ENCODE data around the gene RHOH.

The RHOH gene

GRCh38 chr4:40187386-40187906, 9.4 kb upstream of the RHOH start:
- in situ Hi-C loops (cut with MboI; ENCODE audit: low sequenced_read_pairs): no loop called here

DNA sequence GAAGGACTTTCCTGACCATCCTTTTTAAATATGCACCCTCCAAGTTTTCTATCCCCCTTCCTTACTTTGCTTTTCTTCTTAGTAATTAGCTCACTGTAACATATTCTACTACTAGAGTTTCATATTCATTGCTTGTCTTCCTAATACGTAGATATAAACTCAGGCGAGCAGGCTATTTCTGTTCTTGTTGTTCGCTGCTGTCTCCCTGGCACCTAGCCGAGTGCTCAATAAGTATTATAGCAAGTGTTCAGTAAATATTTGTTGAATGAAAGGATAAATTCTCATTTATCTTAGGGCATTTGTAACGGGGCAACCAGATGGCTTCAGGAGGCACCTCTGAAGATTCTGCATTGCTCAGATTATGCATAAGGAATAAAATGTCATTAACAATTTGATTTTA, 6.8 kb upstream of the RHOH start:
- in situ Hi-C loops (cut with MboI; ENCODE audit: low sequenced_read_pairs): no loop called here

DNA sequence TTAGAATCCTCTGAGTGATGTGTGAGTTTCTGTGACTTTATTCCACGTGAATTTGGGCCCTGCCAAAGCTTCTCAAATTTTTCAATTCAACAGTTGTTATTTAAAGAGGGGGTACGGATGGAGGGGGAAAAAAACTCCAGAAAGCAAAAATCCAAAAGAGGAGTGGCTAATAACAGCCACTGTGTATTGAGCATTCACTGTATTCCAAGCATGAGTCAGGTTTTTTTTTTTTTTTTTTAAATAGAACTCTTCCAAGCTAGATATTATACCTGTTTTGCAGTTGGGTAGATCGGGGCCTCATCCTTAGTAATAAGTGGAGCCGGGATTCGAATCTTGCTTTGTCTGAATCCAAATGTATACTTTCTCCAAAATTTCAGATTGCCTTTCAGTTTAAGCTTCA, 6.4 kb upstream of the RHOH start:
- in situ Hi-C loops (cut with MboI; ENCODE audit: low sequenced_read_pairs): no loop called here

GRCh38 chr4:40190880-40191815, 5.7 kb upstream of the RHOH start:
- in situ Hi-C loops (cut with MboI; ENCODE audit: low sequenced_read_pairs): no loop called here

DNA sequence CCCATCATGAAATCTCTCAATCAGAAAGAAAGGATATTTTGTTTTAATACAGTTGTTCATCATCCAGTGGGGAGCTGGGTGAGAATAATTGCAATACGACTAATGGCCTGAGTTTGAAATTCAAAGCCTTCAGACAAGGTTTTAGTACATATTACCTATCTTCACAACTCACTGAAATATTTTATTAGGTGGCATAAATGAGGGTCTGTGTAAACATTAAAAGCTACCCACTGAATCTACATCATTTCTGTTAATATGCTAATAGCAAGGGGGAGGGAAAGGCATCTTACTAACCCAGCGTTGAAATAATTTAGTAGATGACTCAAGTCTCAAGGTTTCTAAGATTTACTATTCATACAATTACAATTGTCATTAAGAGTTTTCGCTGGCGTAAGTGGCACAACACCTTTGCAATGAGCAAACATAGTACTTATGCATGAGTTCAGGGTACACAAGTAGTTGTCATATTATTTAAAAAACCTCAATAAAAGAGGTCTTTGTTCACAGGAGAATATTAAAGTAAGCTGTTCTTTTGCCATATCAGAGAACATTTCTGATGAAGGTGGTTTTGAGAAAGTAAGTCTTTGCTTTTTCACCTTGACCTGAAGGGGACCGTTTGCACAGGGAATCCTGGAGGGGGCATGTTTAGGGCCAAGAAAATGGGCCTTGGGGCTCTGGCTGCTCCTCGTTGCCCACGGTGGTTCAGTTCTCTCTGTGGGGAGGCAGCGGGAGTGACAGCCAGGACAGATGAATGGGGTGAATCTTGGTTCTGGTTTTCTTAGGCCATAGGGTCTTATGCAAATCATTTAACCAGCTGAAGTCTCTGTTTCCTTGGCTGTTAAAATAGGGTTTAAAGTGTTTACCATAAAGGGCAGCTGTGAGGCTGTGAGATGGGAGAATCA, 4.5 kb upstream of the RHOH start:
- in situ Hi-C loops (cut with MboI; ENCODE audit: low sequenced_read_pairs): no loop called here

DNA sequence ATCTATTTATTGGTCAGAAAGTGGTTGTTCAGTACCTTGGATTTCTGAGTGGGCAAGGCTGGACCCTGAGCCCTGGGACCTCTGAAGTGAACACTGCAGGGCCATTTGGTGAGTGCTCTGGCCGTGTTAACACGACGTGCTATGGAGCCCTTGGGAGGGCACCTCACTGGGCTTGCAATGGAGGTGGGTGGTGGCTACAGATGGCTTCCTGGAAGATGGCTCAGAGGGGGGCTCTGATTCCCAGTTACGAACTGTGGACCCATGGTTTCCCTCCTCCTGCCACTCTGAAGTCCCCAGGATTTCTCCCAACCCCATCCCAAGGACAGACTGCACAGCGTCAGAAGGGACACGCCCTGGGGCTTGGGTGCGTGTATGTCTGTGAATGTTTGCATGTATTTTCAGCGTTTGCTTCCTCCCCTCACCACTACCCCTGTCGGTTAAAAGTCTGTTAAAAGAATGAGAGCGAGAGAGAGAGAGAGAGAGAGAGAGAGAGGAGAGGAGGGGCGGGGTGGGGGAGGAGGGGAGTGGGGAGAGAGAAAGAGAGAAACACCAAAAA, 3.7 kb upstream of the RHOH start:
- in situ Hi-C loops (cut with MboI; ENCODE audit: low sequenced_read_pairs): no loop called here

- in situ Hi-C loops (cut with MboI; ENCODE audit: low sequenced_read_pairs): no loop called here
Measured at GRCh38 chr4:40193578-40193977, 3.3 kb upstream of the RHOH start.

- in situ Hi-C loops (cut with MboI; ENCODE audit: low sequenced_read_pairs): no loop called here
Measured at GRCh38 chr4:40194602-40195161, 2.1 kb upstream of the RHOH start.

- in situ Hi-C loops (cut with MboI; ENCODE audit: low sequenced_read_pairs): no loop called here
Measured at GRCh38 chr4:40195182-40196177, 1.4 kb upstream of the RHOH start.

DNA sequence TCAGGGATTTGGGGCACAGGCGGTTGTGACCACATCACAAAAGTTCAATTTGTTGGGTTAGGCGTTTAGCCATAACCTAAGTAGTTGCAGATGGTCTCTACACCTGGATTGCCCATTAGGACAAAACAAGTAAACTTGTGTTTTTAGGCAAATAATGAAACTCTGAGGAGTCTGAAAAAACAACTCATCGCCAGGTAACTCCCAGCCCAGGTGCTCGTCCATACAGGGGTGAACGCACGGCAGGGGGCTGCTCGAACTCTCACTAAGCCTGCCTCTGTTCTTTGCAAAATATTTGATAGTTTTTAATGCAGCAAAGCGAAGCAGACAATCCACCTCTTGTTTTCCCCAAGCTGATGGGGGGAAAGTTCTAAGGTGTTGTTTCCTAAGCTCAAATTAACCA, 559 bp upstream of the RHOH start:
- in situ Hi-C loops (cut with MboI; ENCODE audit: low sequenced_read_pairs): no loop called here

- in situ Hi-C loops (cut with MboI; ENCODE audit: low sequenced_read_pairs): no loop called here
Measured at GRCh38 chr4:40197879-40198689, 1.3 kb downstream of the RHOH start.

GRCh38 chr4:40199179-40199670, 2.4 kb downstream of the RHOH start:
- in situ Hi-C loops (cut with MboI; ENCODE audit: low sequenced_read_pairs): no loop called here

DNA sequence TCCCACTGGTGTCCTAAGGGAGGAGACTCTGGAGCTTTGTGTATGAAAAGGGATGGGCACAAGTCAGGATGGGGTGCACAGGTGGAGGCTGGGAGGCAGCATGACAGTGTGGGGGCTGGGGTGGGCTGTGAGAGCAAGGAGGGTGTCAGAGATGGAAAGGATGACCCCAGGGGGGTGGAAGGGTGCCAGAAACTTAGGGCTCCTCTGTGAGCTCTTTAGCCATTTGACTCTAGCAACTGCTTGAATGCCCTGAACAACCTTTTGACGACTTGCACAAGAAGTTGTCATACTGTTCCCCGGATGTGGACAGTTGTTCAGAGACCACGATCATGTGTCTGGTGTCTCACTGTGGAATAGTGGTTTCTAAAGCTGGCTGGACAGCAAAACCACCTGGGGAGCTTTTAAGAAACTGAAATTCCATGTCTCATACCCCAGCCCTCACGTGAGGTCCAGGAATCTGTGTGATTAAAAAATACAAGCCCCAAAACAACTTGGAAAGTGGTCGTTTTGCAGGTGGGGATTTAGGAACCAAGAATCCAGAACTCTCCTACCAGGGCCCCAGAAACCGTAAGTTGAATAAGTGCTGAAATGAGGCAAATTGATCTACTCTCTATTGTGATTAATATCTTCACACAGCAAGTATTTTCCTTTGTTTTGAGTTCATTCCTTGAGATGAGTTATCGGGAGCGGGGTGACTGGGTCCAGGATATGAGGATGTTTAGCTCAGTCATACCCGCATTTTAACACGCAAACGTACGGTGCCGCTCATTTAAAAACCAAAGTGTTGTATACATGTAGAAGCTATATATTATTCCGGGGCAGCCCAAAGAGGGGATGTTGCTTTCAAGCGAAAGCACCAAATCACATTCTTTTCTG, 3.4 kb downstream of the RHOH start:
- in situ Hi-C loops (cut with MboI; ENCODE audit: low sequenced_read_pairs): no loop called here

DNA sequence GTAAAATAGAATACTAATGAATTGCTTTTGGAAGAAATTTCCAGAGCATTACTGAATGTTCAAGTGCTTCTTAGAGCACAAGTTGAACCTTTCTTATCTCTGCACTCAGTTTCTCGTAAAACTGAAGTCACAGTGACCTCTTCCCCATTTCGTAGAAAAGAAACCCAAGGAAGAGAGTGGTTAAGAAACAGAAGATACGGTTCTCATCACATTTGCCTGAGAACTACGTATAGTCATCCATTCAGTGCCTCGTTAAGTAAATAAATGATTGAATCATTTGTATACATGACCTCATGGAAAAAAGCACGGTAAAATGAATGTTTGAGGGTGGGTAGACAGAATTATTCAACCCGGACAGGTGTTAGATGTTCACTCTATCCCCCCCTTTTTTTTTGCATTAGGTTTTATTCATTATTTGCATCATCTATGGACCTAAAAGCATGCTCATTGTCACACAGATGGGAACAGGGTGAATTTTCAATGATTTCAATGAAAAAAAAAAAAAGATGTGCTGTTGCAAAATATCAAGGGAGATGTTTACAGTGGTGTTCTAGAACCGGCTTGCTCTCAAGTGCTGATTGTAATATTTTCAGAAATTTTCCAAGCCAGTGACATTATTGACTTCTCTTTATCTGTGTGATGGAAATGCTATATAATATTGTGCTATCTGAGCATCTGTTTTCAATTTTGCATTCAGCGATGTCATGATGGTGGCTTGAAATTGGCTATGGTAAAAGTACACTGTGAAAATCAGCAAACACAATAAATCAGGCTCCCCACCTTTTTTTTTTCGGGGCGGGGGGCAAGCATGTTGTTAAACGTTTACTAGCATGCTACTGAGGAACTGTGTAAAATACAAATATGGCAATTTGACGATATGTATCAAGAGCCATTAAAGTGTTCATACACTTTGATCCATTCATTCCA, 4.3 kb downstream of the RHOH start:
- in situ Hi-C loops (cut with MboI; ENCODE audit: low sequenced_read_pairs): no loop called here

DNA sequence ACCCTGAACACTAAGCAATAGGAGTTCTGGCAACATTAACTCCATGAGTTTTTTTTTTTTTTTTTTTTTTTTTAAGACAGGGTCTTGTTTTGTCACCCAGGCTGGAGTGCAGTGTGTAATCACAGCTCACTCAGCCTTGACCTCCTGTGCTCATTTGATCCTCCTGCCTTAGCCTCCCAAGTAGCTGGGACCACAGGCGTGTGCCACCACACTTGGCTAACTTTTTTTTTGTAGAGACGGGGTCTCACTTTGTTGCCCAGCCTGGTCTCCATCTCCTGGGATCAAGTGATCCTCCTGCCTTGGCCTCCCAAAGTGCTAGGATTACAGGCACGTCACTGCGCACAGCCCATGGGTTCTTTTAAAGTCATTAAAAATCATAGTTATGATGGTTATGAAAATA, 5.1 kb downstream of the RHOH start:
- in situ Hi-C loops (cut with MboI; ENCODE audit: low sequenced_read_pairs): no loop called here

DNA sequence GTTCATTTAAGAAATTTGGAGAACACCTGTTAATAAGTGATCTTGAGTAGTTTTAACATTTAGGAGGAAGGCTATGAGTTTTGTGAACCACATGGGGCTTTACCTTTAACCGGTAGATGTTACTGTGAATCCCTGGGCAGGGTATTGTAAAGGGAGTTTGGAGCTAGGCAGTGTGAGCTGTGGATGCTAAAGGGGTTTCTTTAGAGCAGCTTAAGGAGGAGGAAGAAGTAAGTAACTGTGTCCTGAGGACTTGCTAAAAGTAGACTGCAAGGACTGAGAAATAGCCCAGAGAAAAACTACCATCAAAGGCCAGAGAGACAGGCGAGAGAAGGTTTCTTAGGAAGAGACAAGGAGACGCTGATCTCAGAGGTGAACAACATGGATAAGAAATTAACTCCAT, 5.6 kb downstream of the RHOH start:
- in situ Hi-C loops (cut with MboI; ENCODE audit: low sequenced_read_pairs): no loop called here
